ENCODE results near the gene TRA2A.
"Not testable (repeated sequence)": the region's sequence is repeated elsewhere in the genome, so short reads cannot be mapped to it uniquely, and the experiment has no call there.

Gene TRA2A

DNA sequence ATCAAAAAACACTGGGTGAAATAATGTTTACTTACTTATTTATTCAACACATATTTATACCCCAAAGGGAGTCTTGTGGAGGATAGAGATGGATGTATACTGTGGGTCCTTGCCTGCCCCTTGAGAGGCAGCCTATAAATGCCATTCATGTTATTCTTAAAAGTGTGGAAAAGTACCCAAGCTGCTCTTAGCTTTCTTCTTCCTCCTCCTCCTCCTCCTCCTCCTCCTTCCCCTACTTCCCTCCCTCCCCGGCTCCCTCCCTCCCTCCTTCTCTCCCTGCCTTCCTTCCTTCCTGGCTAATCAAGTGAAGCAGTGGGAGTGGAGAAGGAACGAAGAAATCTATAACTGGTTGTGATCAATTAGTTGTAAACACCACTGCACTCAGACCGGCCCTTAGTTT, 40.3 kb downstream of the TRA2A start:
- no peak for ATAC-seq

DNA sequence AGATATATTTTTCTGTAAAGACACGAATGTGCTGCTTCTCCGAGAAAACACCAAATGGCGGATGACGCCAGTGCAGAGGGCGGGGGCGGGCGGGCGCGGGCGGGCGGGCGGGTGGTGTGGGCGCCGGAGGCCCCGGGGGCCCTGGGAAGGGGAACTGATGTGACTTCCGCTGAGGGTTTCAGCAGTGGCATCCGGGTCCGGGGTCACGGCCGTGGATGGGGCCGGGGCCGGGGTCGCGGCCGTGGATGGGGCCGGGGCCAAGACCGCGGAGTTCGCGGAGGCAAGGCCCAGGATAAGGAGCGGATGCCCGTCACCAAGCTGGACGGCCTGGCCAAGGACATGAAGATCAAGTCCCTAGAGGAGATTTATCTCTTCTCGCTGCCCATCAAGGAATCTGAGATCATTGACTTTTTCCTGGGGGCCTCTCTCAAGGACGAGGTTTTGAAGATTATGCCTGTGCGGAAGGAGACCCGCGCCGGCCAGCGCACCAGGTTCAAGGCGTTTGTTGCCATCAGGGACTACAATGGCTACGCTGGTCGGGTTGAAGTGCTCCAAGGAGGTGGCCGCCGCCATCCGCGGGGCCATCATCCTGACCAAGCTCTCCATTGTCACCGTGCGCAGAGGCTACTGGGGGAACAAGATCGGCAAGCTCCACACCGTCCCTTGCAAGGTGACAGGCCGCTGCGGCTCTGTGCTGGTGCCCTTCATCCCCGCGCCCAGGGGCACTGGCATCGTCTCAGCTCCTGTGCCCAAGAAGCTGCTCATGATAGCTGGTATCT, 41.2 kb downstream of the TRA2A start:
- peak; percentile 73 to 86 for ATAC-seq

DNA sequence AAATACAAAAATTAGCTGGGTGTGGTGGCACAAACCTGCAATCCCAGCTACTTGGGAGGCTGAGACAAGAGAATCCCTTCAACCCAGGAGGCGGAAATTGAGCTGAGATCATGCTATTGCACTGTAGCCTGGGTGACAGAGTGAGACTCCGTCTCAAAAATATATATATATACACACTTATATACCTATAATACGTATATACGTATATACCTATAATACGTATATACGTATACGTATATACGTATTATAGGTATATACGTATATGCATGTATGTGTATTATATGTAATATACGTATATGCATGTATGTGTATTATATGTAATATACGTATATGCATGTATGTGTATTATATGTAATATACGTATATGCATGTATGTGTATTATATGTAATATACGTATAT, 43.1 kb downstream of the TRA2A start:
- ATAC-seq: not testable (repeated sequence)

DNA sequence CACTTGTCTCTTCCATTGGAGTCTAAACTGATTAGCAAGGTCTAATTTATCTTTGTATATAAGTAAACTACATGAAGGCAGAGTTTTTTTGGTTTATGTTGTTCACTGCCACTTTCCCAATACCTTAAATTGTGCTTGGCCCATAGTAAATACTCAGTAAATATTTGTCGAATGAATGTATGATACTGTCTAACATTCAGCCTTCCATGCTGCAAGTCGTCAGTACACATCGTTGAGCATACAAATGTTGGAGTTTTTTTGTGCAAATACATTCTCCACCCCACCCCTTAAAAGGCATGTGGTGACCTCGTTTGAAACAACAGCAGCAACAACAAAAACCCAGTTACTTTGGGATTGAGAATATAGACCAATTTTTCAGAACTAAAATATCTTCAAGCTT, 44.1 kb downstream of the TRA2A start:
- no peak for ATAC-seq

DNA sequence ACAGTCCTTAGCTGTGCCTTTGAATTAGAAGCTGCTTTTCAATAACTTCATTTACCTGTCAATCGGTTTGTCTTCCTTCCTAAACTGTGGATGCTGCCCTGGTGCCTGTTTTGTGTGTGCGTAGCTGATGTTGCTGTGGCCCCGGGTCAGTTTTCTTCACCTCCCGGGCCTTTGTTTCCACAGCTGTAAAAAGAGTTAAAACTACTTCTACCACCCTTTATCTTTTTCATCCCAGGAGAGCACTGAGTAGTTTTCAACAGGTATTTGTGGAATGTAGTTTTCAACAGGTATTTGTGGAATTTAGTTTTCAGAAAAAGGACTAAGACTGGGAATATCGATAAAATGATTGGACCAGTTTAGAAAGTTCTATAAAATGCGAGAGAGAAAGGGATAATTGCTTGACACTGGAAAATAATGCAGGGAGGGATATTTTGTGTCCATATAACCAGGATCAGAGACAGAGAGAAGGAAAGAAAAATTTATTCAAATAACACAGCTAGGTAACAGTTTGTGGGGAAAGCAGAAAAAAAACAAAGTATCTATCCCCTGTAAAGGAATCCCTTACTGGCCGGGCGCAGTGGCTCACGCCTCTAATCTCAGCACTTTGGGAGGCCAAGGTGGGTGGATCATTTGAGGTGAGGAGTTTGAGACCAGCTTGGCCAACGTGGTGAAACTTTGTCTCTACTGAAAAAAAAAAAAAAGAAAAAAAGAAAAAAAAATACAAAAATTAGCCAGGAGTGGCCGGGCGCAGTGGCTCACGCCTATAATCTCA, 45.6 kb downstream of the TRA2A start:
- no peak for ATAC-seq

DNA sequence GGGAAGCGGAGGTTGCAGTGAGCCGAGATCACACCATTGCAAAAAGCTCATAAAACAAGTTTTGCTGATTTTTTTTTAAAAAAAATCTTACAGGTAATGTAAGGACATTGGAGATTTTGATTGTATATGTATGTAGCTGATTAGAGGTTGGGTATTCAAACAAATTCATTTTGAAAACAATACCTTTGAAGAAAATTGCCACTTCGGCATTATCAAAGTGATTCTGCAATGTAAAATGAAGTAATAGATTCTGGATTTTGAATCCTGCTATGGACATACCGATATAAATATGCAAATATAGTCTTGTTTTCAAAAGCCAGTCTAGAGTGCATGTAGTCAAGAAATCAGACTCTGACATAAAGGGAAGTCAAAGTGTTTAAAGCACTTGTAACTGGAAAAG, 49.1 kb downstream of the TRA2A start:
- no peak for ATAC-seq

DNA sequence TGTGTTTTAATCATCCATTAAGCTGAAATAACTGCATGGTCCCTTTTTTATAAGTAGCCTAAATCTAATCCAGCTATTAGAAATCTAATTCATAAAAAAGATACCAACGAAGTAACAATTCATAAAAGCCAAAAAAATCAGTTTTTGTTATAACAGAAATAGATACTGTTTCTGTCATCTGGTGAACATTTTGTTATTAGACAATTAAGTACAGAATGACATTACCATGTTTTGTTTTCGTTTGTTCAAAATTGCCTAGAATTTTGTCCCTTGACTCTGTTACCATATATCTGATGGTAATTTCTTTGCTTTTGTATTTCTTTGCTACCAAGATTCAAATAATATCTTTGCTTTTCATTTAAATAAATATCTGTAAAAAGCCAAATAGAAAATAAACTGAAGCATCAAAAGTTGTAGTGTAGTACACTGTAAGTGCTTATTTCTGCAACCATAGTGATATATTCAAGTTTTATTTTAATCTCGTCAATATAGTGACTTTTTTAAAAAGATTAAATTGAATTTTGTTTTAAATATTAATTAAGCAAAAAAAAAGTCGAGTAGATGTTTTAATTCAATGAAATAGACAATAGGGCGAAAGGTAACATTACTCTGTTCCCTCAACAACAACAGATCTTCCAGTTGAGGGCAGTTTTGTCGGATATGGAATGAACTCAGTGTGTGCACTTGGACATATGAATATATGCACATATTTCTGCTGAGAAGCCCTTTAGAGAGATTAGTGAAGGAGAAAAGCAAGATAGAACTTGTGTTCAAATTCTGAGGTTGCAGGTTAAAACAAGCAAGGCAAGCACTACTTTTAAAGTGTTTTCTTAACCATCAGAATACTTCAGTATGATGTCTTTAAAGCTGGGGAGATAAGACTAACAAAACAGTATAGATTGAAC, 53.6 kb downstream of the TRA2A start:
- ATAC-seq: no peak

DNA sequence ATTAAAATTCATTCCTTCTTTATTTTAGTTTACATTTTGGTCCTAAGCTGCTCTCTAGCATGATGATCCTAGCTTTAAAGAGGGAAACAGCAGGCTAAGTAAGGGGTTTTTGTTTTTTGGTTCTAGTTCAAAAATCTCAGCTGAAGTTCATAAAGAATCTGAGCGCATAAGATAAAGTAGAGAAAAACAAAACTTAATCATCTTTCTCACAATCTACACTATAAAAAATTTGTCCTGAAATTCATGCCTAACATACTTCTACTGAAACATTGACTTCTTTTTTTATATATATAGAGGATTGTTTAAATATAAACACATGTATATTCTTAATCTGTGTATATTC, 54.7 kb downstream of the TRA2A start:
- ATAC-seq: no peak

DNA sequence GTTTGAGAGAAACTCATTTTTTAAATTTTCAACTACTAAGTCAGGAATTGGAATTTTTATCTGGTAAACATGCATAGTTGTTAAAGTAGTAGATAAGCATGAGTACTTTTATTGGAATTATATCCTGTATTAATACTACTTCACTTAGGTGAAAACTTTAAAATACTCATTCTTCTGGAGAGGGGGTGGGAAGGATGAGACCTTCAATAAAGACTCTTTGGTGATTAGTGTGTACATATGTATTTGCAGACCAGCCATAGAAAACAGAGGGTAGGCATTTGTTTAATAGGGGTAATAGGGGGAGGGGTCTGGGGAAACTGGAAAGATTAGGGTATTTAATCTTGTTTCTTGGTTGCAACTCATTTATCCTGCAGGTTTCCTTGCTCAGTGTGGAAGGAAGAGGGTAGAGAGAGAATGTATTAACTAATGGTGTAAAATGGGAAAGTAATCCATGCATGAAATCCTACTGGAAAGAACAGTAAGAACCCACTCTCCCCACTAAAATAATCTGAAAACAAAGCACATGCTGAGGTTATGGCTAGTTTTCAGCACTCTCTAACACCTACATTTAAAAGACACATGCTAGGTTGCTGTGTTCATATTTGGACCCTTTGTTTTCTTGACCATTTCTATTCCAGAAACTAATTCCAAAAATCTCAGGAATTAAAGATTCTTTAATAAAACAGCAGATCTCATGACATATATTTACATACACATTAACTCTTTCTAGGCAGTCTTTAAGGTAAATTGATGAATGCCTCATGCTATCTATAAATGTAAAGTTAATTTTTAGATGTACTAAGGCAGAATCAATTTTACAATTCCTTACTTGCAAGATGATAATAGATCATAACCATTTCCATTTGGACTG, 55.3 kb downstream of the TRA2A start:
- no peak for ATAC-seq

DNA sequence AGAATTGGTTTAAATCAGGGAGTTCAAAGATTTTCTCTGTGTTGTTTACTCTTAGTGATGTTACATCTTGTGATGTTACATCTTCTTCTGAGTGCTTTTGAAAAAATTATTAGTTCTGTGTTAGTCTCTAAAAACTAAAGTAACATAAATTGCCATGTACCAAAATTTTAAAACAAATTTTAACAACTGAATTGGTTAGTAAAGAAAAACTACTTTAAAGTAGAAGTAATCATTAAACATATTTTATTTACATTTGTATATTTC, 56.3 kb downstream of the TRA2A start:
- ATAC-seq: no peak

DNA sequence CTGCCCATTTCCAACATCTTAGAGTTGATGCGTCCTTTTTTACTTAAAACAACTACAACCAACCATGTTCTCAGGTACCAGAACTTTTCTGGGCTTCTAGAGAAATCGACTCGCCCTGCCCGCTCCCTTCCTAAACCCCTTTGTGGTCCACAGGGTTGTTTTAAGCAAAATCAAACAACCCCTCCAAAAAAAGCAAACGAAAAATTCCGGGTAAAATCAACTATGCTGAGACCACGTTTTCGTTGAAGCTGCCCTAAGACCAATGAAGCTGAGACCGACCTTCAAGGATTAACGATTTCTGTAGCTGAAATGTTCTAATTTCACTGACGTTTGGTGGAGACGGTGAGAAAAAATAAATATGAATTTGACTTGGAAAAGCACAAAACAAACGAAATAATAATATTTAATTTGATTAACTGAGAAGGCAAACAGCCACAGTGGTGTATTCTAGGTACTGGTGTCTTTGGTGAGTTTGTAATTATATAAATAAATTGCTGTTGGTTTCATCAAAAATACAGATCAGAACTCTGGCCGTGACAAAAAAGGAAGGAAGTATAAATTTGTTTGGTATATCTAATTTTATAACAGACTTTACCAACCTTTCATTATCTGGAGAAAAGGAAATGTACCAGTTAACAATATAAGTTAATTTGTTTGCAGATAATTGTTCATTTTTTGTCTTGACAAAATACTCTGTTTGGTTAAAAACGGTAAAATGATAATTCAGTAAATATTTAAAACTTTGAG, 56.8 kb downstream of the TRA2A start:
- ATAC-seq: no peak

DNA sequence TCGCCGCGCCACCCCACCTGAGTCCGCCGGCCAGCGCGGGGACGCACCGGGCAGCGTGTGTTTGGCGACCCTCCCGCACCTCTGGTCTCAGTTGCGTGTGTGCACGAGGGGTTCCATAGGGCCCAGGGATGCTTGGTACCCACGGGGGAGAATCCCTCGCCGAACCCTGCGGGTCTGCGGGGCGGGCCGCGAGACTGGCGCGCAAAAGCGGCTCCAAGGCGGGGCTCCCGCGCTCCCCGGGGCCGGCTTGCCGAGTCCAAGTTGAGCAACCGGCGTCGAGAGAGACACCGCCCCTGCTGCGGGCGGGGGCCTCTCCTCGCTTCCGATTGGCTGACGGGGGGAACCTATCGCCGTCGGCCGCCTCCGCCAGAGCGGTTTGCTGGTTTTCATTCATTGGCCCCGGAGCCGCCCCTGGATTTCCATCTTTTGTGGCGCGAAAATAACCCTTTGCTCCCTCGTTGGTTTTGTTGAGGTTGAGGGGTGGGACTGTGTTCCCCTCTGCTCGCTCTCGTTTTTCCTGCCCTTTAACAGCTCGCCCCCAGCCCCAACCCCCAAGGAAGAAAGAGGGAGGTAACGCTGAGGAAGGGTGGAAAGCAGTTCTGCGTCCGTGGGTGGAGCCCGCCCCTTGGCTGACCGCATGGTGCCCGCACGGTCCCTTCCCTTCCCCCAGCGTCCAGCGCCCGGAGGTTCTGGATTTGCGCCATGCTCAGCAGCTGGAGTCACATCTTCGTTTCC, 57.5 kb downstream of the TRA2A start:
- peak; percentile 56 to 73 for ATAC-seq

DNA sequence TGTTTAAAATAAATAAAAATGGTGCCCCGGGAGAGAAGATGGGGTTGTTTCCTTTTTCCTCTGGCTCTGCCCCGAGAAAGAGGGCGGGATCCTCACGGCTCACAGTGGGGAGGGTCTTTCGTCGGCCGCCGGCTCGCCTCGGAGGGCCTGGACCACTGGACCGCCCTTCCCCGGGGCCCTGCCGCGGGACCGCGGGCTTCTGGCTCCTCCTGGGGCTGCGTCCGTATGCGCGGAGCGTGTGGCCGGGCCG, 58.0 kb downstream of the TRA2A start:
- no peak for ATAC-seq

DNA sequence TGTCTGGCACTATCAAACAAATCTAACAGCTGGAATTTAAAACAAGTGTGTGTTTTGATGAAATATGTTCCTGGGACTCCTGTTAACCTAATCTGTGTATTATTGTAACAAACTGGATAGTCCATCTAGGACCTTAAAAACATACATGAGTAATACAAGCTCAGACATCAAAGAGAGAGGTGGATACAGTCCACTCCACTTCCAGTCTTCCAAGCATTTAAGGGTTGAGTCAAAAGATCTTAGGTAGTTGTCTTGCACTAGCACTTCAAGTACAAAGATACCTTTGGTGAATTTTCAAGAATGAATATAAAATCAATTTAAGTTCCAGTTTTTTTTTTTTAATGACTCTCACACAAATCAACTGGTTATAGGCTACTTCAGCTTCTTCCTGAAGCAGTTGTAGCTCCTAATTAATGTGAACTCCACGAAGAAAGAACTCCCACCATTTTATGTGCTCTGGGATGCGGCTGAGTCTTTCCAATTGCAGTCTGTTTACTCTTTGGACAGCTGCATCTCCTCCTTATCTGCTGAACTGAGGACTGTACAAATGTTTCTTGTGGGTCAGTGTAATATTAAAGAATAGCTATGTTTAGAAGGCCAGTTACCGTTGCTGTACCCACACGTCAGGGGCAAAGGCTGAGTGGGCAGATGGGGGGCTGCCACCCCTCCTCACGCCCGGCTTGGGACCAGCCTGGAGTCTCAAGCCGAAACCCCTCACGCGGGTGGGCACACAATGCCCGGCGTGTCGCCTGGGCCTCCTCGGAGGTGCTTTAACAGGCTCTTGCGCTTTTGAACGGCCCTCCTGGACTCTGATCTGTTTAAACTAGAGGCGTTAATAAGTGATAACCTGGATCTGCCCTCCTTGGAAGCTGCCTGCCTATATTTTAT, 58.6 kb downstream of the TRA2A start:
- no peak for ATAC-seq

DNA sequence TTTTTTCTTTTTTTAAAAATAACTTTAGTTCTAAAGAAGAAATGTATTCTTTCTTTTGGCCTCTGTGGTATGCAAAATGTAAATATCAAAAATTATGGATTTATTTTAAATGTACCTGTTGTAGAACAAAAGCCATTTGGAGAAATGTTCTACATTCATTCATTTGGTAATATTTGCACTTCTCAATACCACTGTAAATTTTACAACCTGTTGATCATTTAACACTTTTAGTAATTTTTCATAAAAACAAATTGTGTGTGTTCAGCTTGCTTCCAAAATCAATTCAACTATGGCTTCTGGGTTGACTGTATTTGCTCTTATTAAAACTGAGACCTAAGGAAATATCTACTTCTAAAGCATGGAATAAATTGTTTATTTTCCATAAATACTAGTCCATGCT, 59.2 kb downstream of the TRA2A start:
- ATAC-seq: no peak

DNA sequence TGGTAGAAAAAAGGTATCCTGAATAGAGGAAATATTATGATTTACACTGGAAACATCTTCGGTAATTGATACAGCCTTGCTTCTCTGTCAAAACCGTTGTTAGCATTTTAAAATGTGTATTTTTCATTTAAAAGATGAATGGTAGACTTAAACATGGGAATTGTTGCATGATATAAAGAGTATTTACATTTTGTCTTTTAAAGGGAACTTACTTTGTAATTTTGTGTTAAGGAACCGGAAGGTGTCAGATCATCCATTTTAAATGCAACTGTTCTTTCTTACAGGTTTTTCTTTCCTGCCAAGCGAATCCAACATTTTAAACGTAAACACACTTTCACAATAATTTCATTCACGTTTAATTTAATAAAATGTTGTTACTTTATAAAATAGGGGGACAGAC, 59.7 kb downstream of the TRA2A start:
- no peak for ATAC-seq

DNA sequence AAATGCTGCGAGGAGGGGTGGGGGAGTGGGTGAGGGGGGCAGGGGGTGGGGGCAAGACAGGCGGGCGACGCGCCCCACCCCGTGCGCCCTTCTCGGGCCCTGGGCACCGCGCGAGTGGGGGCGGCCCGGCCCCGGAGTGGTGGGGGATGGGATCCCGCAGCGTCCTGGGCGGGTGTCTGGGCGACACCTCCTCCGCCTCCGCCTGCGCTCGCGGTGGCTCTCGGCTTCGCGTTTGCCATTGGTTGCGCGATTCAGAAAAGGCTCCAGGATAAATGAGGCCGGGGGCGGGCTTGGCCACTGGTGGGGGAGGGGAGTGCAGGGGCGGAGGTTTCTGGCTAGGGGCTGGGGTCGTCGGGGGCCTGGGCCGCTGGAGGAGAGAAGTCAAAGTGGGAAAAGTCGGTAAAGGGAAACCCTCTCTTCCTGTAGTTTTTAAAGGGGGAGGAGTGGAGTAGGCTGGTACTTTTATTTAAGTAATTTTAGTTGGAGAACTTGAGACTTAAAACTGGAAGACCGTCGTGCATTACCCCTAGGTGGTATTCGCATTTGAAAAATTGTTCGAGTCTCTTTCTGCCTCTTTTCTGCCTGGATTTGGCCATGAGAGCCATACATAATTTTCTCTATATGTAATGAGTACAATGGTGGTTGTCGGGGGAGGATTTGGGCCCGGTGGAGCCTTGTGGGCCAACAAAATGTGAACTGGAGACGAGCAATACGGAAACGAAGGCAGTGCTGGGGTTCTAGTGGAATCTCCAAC, 60.5 kb downstream of the TRA2A start:
- ATAC-seq: no peak

DNA sequence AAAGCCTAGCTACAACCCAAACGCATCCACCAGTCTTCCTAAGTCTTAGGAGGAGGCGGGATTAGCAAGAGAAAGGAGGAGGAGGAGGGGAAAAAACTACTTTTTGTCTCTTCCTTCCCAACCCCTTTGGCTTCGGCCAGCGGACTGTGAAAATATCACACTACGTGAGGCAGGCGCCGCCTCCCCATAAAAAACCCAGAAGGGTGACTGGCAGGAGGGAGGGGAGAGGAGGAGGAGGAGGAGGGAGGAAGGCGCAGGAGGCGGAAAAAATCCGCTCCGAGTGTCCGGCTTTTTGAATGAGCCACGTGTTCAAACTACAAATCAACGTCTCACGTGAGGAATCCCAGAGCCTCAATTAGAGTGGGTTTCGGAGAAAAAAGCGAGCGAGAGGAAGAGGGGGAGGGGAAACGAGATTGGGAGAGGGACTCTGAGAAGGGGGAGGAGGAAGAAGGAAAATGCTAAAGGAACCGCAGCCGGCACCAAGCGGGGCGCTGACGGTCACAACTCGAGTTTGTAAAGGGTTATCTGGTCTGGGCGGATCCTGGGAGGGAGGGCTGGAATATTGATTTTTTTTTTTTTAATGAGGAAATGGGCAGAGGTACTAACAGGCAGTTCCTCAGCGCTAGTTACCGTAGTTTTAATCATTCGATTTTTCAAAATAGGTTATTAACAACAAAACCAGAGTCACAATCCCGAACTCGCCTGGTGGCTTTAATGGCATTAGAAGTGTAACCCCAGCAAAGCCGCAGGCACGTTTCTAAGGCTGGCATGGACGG, 61.3 kb downstream of the TRA2A start, which contains the start of gene IGF2BP3:
IGF2BP3 (minus strand) TSS at position 162 of the 776 bp plus-strand sequence. CDS start 381 bp downstream, outside the sequence.
- no peak for ATAC-seq

DNA sequence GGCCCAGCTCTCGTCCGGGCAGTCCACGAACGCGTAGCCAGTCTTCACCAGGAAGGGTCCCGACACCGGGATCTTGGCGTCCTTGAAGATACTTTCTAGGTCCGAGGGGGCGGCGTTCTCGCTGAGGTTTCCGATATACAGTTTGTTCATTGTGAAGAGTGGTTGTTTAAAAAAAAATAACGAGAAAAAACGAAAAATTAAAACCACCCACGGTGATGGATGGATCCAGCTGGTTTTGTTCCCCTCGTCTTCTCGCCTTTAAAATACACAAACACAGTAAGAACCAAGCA, 61.9 kb downstream of the TRA2A start:
- no peak for ATAC-seq

Measured in activated CD4-positive, CD25-positive, alpha-beta regulatory T cell treated with anti-CD3 and anti-CD28 coated beads, Interleukin-2, amount 50 U/mL, for 24 hours (primary cell).